K562 (cell line): Measurements from ENCODE around the gene GRIK5. TPM values are rescaled to one million over a fixed set of nuclear protein-coding genes. Genes with fewer than 3 reads are reported as not detected.
A peak's percentile ranks its signal among the peaks of the same experiment; 100 is the strongest.

Experiments used
- ATAC-seq: fragments of 200-7000 bp; cut with Tn5 transposase; 3 replicates; pipeline ENCODE4 v1.9.1; 2020; ENCODE audit warnings: moderate library complexity
- BruUV-seq: library from RNA; stranded (reverse); fragments of 400-500 nt; replicated peaks from 2 replicates; lab custom pipeline; 2021; lab: Mats Ljungman, UMichigan
- CTCF ChIA-PET: fragments of 300-600 bp; formaldehyde crosslinking; extraction: SDS; loops from one replicate; lab custom pipeline; 2021; ENCODE audit warnings: low intra/inter-chr PET ratio; lab: Yijun Ruan, JAX
- POLR2A ChIA-PET: fragments of 300-600, 350-650 bp; sonication (Branson Sonifier 250); formaldehyde crosslinking; extraction: SDS; loops from one replicate; lab custom pipeline; 2021; ENCODE audit warnings: antibody characterized with exemption, inconsistent platforms; lab: Yijun Ruan, JAX
- DNase-seq, 4 experiments: peaks; one replicate each; pipeline versions ENCODE4 v3.0.0 to v3.0.0-alpha.2; 2011 to 2018; ENCODE audit warnings: low spot score in 3 of 4, mixed read lengths in 3 of 4; ENCODE audit errors: extremely low read depth in 1 of 4
- FAIRE-seq: peaks from 2 replicates; lab custom pipeline; 2011; peaks lifted over from hg19 to GRCh38; lab: Jason Lieb, UNC
- H2AFZ ChIP-seq: 2 replicates; pipeline ENCODE4 v1.6.0; 2011; ENCODE audit warnings: low read depth, low read length, control low read depth, inconsistent platforms
- H3K27ac ChIP-seq: fragments of 200-600 bp; 3 replicates; pipeline ENCODE4 v1.8.0; 2011; ENCODE audit warnings: low read depth, mild to moderate bottlenecking, control low read depth, inconsistent platforms, low read length, moderate library complexity, mixed read lengths; ENCODE audit errors: extremely low read depth
- H3K27me3 ChIP-seq, 2 experiments: fragments of 300-600 bp in 1 of 2; 2 replicates in 1 of 2; 3 replicates in 1 of 2; pipeline versions ENCODE4 v1.6.0 to v1.8.0; 2011; ENCODE audit warnings: inconsistent platforms in 2 of 2, low read length in 2 of 2, mild to moderate bottlenecking in 1 of 2, mixed read lengths in 1 of 2, moderate library complexity in 1 of 2; ENCODE audit not compliant: control insufficient read depth in 2 of 2, insufficient read depth in 2 of 2
- H3K36me3 ChIP-seq: fragments of 300-600 bp; 3 replicates; pipeline ENCODE4 v1.8.0; 2011; ENCODE audit warnings: mild to moderate bottlenecking, low read length, inconsistent platforms; ENCODE audit not compliant: control insufficient read depth, insufficient read depth
- H3K4me1 ChIP-seq, 2 experiments: fragments of 200-600 bp in 1 of 2; replicated peaks in 1 of 2; 2 replicates in 1 of 2; 3 replicates in 1 of 2; pipeline versions ENCODE4 v1.5.1 to v1.8.0; 2011; ENCODE audit warnings: inconsistent platforms in 2 of 2, low read length in 2 of 2, mild to moderate bottlenecking in 1 of 2, mixed read lengths in 1 of 2, moderate library complexity in 1 of 2; ENCODE audit not compliant: control insufficient read depth in 2 of 2, insufficient read depth in 2 of 2
- H3K4me2 ChIP-seq: 2 replicates; pipeline ENCODE4 v1.6.1; 2011; ENCODE audit warnings: low read length, control low read depth, inconsistent platforms, mixed read lengths; ENCODE audit not compliant: insufficient read depth
- H3K4me3 ChIP-seq: fragments of 200-600 bp; sonication (generic), shearing (Covaris generic); 2 replicates; pipeline ENCODE4 v1.5.1; 2016; ENCODE audit warnings: control low read depth, inconsistent platforms
- H3K79me2 ChIP-seq: fragments of 200-600 bp; 3 replicates; pipeline ENCODE4 v1.8.0; 2011; ENCODE audit warnings: low read length, inconsistent platforms; ENCODE audit not compliant: control insufficient read depth, insufficient read depth
- H3K9ac ChIP-seq, 2 experiments: 2 replicates each; pipeline versions ENCODE4 v1.6.0 to v1.6.1; 2011; ENCODE audit warnings: low read depth in 2 of 2, low read length in 2 of 2, control low read depth in 1 of 2, inconsistent platforms in 1 of 2, mild to moderate bottlenecking in 1 of 2, mixed read lengths in 1 of 2; ENCODE audit not compliant: insufficient read depth in 1 of 2
- H3K9me1 ChIP-seq: one replicate; pipeline ENCODE4 v1.6.0; 2011; ENCODE audit warnings: inconsistent platforms, mild to moderate bottlenecking, low read length, moderate library complexity; ENCODE audit not compliant: control insufficient read depth, insufficient read depth
- H3K9me3 ChIP-seq: replicated peaks from 2 replicates; pipeline ENCODE4 v1.5.1; 2011; ENCODE audit warnings: low read depth, low read length, inconsistent platforms; ENCODE audit not compliant: control insufficient read depth, insufficient read depth
- H4K20me1 ChIP-seq: replicated peaks from 2 replicates; pipeline ENCODE4 v1.6.1; 2011; ENCODE audit warnings: low read length, inconsistent platforms, mixed read lengths; ENCODE audit not compliant: control insufficient read depth, insufficient read depth
- CEBPB ChIP-seq: fragments of 450-650 bp; IDR thresholded peaks from 2 replicates; pipeline ENCODE4 v1.6.1; 2016; ENCODE audit warnings: missing genetic modification characterization, missing compliant biosample characterization
- FOXJ3 ChIP-seq: sonication (generic); formaldehyde crosslinking; IDR thresholded peaks from 2 replicates; pipeline ENCODE4 v1.4.0; 2020; ENCODE audit warnings: mild to moderate bottlenecking, missing genetic modification reagents
- HDAC8 ChIP-seq: fragments of 450-650 bp; IDR thresholded peaks from 2 replicates; pipeline ENCODE4 v1.6.1; 2016; ENCODE audit warnings: mild to moderate bottlenecking, missing genetic modification characterization, moderate library complexity, missing compliant biosample characterization
- MAFK ChIP-seq: IDR thresholded peaks from 2 replicates; pipeline ENCODE4 v1.6.1; 2011; ENCODE audit warnings: low read length, improper control_type of control experiment
- RBFOX2 ChIP-seq: fragments of 200-400 bp; formaldehyde crosslinking; IDR thresholded peaks from 2 replicates; pipeline ENCODE4 v1.6.1; 2017; ENCODE audit warnings: low read depth, mild to moderate bottlenecking, low read length, moderate library complexity
- RREB1 ChIP-seq: fragments of 250-450 bp; sonication (Bioruptor Pico); IDR thresholded peaks from 2 replicates; pipeline ENCODE4 v1.4.0; 2020
- ZKSCAN1 ChIP-seq: fragments of 150-350 bp; IDR thresholded peaks from 2 replicates; pipeline ENCODE4 v1.6.1; 2016; ENCODE audit warnings: low read depth, low read length
- ZNF449 ChIP-seq: fragments of 250-450 bp; sonication (Bioruptor Pico); IDR thresholded peaks from 2 replicates; pipeline ENCODE4 v1.8.0; 2022; ENCODE audit warnings: moderate library complexity, mild to moderate bottlenecking, inconsistent platforms
- WGBS: fragments of 100-300 bp; shearing (Covaris generic); methylation state at CpG from one replicate; pipeline ENCODE4 v1.1.6; 2016; ENCODE audit warnings: low coverage, mixed read lengths; ENCODE audit not compliant: insufficient coverage; ENCODE audit errors: missing lambda C conversion rate; 5-methylcytosine and 5-hydroxymethylcytosine counted together
- in situ Hi-C: fragments of 300-500 bp; cut with MboI; formaldehyde crosslinking; loops from 4 replicates; pipeline ENCODE4 v1.15.0; 2018; ENCODE audit warnings: inconsistent platforms, mixed read lengths
- intact Hi-C: fragments of 100-400 bp; cut with micrococcal nuclease; formaldehyde crosslinking; loops from 2 replicates; pipeline ENCODE4 v1.14.2; 2022
- polyA plus RNA-seq, 8 experiments: library from polyadenylated mRNA; depleted of rRNA in 4 of 8; stranded (reverse) in 5 of 8; unstranded in 3 of 8; fragments of >200 nt; fragmentation: Nextera tagmentation in 2 of 8; fragmentation: Illumina TruSeq in 1 of 8; extraction: Ambion mirVana in 2 of 8; extraction: Trizol in 1 of 8; gene quantifications; 2 replicates each; pipeline versions ENCODE4 v1.2.1 to v1.2.3, GENCODE V29; 2011 to 2014; ENCODE audit warnings: inconsistent platforms in 1 of 8, missing spikeins in 1 of 8
- total RNA-seq, 7 experiments: library from RNA; depleted of rRNA in 6 of 7; stranded (reverse); fragments of >200 nt in 6 of 7; fragmentation: Illumina TruSeq in 2 of 7; extraction: Trizol in 2 of 7; gene quantifications; 2 replicates each; pipeline versions ENCODE4 v1.2.1 to v1.2.3, GENCODE V29; 2011 to 2021; ENCODE audit warnings: low replicate concordance in 1 of 7

The GRIK5 gene
- total and polyA plus RNA-seq, 9 of the 15 experiments (the other 6 are each of a cell fraction or from before 2014, with no cell fraction given), result 0.04 to 0.55 (median 0.27) TPM; not detected in 2

- FAIRE-seq (no peak), DNase-seq (no peak), ATAC-seq (no peak)
- no TSS peak for BruUV-seq
- Histone ChIP-seq H3K36me3 (no peaks in the 10 kb centered on the region), H3K9me1 (no peaks in the 10 kb centered on the region), H4K20me1 (peaks cover 4% of the 10 kb centered on the region; the same call in 1 of the 2 replicates), H3K4me3 (no peak overlapping the region), H2AFZ (no peak overlapping the region), H3K4me1 (no peaks in the 10 kb centered on the region), H3K79me2 (no peaks in the 10 kb centered on the region), H3K27me3 (peaks cover 19 to 41% of the 10 kb centered on the region in 2 experiments), H3K27ac (no peak overlapping the region), H3K9ac (no peak overlapping the region), H3K9me3 (no peaks in the 10 kb centered on the region), H3K4me2 (no peak overlapping the region)
- ChIA-PET CTCF (no interaction called here), POLR2A (no interaction called here)
- in situ Hi-C loops, result no loop called here
- intact Hi-C loops, result no loop called here
- TF ChIP-seq CEBPB (tag), result 0 out of 2 replicates have a peak, but pooled peaks have one; percentile 16
- TF ChIP-seq HDAC8, result no peak
- WGBS, result 1% methylated on average over 5 of the region's 5 CpGs
Observed at GRCh38 chr19:42033413-42033812, 36.6 kb downstream of the GRIK5 start.

- 0% methylated on average over 5 of the region's 5 CpGs for WGBS
- no TSS peak for BruUV-seq
- ChIA-PET CTCF (no interaction called here), POLR2A (no interaction called here)
- in situ Hi-C loops, result no loop called here
- DNase-seq (no peak), ATAC-seq (no peak), FAIRE-seq (no peak)
- peaks cover 19 to 42% of the 10 kb centered on the region in 2 experiments for H3K27me3 ChIP-seq
- peaks cover 4% of the 10 kb centered on the region; the same call in 1 of the 2 replicates for H4K20me1 ChIP-seq
- no peak overlapping the region for H3K4me3 ChIP-seq
- H3K36me3 ChIP-seq, result no peaks in the 10 kb centered on the region
- no peaks in the 10 kb centered on the region for H3K9me1 ChIP-seq
- no peak overlapping the region for H3K27ac ChIP-seq
- H3K79me2 ChIP-seq, result no peaks in the 10 kb centered on the region
- no peak overlapping the region for H3K9ac ChIP-seq
- intact Hi-C loops, result no loop called here
- H2AFZ ChIP-seq, result no peak overlapping the region
- no peak overlapping the region for H3K4me2 ChIP-seq
- TF ChIP-seq ZKSCAN1 (no peak), MAFK (no peak), RREB1 (CRISPR knock-in tag) (no peak), RBFOX2 (no peak), FOXJ3 (CRISPR knock-in tag) (no peak), ZNF449 (CRISPR knock-in tag) (no peak)
- H3K9me3 ChIP-seq, result no peaks in the 10 kb centered on the region
- no peaks in the 10 kb centered on the region for H3K4me1 ChIP-seq
Observed at GRCh38 chr19:42032431-42032830, 37.6 kb downstream of the GRIK5 start.
